Measurements from ENCODE around the gene CIRBP. TPM values are rescaled to one million over a fixed set of nuclear protein-coding genes. Genes with fewer than 3 reads are reported as not detected.

CIRBP gene
- total and polyA plus RNA-seq, 2 of the 13 experiments (the other 11 are each of a cell fraction or from before 2014, with no cell fraction given) = 133 to 140 TPM

DNA sequence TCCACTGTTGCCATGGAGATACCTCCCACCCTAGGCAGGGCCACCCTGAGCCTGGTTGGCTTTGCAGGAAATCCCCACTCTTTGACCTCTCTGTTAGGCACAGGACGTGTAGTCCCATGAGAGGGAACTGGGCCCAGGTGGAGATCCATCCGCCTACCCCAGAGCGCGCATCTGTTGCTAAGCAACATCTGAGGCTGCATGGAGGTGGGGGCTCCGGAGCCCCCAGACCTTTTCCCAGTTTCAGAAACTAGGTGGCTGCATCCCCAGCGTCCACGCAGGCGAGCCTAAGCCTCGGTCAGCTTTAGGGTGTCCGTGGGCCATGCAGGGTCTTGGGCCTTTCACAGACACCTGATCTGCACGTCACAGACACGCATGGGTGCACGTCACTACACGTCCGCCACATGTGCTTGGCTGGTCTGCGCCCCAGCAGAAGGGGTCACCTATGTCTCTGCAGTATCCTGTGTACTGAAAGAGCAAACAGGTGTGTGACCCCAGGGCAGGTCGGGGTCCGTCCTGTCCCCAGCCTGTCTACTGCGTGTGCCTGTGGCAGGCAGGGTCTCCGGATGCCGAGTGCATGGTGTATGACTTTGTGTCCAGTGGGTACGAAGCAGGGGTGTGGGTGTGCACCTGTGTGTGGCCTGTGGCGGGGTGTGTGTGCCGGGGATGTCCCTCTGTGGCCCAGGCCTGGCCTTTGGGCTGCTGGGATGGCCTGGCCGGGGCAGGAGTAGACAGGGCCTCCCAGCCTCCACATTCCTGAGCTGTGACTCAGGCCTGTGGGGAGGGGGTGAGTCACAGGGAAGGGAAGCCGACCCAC lies 4.1 kb upstream of the CIRBP start (continued):
- TF ChIP-seq, protein P1, sequence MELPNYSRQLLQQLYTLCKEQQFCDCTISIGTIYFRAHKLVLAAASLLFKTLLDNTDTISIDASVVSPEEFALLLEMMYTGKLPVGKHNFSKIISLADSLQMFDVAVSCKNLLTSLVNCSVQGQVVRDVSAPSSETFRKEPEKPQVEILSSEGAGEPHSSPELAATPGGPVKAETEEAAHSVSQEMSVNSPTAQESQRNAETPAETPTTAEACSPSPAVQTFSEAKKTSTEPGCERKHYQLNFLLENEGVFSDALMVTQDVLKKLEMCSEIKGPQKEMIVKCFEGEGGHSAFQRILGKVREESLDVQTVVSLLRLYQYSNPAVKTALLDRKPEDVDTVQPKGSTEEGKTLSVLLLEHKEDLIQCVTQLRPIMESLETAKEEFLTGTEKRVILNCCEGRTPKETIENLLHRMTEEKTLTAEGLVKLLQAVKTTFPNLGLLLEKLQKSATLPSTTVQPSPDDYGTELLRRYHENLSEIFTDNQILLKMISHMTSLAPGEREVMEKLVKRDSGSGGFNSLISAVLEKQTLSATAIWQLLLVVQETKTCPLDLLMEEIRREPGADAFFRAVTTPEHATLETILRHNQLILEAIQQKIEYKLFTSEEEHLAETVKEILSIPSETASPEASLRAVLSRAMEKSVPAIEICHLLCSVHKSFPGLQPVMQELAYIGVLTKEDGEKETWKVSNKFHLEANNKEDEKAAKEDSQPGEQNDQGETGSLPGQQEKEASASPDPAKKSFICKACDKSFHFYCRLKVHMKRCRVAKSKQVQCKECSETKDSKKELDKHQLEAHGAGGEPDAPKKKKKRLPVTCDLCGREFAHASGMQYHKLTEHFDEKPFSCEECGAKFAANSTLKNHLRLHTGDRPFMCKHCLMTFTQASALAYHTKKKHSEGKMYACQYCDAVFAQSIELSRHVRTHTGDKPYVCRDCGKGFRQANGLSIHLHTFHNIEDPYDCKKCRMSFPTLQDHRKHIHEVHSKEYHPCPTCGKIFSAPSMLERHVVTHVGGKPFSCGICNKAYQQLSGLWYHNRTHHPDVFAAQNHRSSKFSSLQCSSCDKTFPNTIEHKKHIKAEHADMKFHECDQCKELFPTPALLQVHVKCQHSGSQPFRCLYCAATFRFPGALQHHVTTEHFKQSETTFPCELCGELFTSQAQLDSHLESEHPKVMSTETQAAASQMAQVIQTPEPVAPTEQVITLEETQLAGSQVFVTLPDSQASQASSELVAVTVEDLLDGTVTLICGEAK (IDR thresholded peaks at IDR 0.05) = no peak
- TF ChIP-seq, protein P1 (CRISPR knock-in tag; IDR thresholded peaks at IDR 0.05) = 0 out of 2 replicates have a peak, but pooled peaks have one; percentile 22
- TF ChIP-seq ZNF556 (CRISPR knock-in tag; IDR thresholded peaks at IDR 0.05; ENCODE audit: borderline replicate concordance) = no peak
- no peak for TF ChIP-seq ETV6 (CRISPR knock-in tag; conservative IDR thresholded peaks at IDR 0.05)
- TF ChIP-seq TEAD3 (CRISPR knock-in tag; optimal IDR thresholded peaks at IDR 0.05; ENCODE audit: borderline replicate concordance) = peak; percentile 97
- no peak for TF ChIP-seq ATAD3A (CRISPR knock-in tag; IDR thresholded peaks at IDR 0.05)
- TF ChIP-seq BHLHE40 (IDR thresholded peaks at IDR 0.05; ENCODE audit: low read length) = peak; percentile 59
- TF ChIP-seq SETDB1 (CRISPR knock-in tag; IDR thresholded peaks at IDR 0.05; ENCODE audit: borderline replicate concordance) = no peak
- TF ChIP-seq KLF6 (CRISPR knock-in tag; IDR thresholded peaks at IDR 0.05) = 0 out of 2 replicates have a peak, but pooled peaks have one; percentile 56
- TF ChIP-seq KLF9 (CRISPR knock-in tag; IDR thresholded peaks at IDR 0.05; ENCODE audit: low read depth) = no peak
- no peak for TF ChIP-seq IRX3 (CRISPR knock-in tag; IDR thresholded peaks at IDR 0.05; ENCODE audit: borderline replicate concordance, low read depth)
- no peak for TF ChIP-seq POLR2A (IDR thresholded peaks at IDR 0.05; ENCODE audit: insufficient read depth in 1 of 2, low read depth in 2 of 2, low read length in 2 of 2)
- TF ChIP-seq, protein P2, sequence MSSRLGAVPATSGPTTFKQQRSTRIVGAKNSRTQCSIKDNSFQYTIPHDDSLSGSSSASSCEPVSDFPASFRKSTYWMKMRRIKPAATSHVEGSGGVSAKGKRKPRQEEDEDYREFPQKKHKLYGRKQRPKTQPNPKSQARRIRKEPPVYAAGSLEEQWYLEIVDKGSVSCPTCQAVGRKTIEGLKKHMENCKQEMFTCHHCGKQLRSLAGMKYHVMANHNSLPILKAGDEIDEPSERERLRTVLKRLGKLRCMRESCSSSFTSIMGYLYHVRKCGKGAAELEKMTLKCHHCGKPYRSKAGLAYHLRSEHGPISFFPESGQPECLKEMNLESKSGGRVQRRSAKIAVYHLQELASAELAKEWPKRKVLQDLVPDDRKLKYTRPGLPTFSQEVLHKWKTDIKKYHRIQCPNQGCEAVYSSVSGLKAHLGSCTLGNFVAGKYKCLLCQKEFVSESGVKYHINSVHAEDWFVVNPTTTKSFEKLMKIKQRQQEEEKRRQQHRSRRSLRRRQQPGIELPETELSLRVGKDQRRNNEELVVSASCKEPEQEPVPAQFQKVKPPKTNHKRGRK (CRISPR knock-in tag; IDR thresholded peaks at IDR 0.05) = no peak
- TF ChIP-seq MZF1 (CRISPR knock-in tag; IDR thresholded peaks at IDR 0.05; ENCODE audit: borderline replicate concordance) = no peak
- no peak for TF ChIP-seq ZKSCAN1 (IDR thresholded peaks at IDR 0.05; ENCODE audit: low read length)
- TF ChIP-seq, protein P3, sequence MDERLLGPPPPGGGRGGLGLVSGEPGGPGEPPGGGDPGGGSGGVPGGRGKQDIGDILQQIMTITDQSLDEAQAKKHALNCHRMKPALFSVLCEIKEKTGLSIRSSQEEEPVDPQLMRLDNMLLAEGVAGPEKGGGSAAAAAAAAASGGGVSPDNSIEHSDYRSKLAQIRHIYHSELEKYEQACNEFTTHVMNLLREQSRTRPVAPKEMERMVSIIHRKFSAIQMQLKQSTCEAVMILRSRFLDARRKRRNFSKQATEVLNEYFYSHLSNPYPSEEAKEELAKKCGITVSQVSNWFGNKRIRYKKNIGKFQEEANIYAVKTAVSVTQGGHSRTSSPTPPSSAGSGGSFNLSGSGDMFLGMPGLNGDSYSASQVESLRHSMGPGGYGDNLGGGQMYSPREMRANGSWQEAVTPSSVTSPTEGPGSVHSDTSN (CRISPR knock-in tag; IDR thresholded peaks at IDR 0.05) = no peak
- TF ChIP-seq, protein P4, sequence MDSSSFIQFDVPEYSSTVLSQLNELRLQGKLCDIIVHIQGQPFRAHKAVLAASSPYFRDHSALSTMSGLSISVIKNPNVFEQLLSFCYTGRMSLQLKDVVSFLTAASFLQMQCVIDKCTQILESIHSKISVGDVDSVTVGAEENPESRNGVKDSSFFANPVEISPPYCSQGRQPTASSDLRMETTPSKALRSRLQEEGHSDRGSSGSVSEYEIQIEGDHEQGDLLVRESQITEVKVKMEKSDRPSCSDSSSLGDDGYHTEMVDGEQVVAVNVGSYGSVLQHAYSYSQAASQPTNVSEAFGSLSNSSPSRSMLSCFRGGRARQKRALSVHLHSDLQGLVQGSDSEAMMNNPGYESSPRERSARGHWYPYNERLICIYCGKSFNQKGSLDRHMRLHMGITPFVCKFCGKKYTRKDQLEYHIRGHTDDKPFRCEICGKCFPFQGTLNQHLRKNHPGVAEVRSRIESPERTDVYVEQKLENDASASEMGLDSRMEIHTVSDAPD (CRISPR knock-in tag; IDR thresholded peaks at IDR 0.05) = no peak
- TF ChIP-seq NFKBIZ (CRISPR knock-in tag; IDR thresholded peaks at IDR 0.05) = peak; percentile 73; the same call in 1 of the 2 replicates

Measured in HepG2 (cell line).